C1 segment of cervical spinal cord (tissue), 14 donors: ENCODE data around the gene FLOT1.
"Not testable (repeated sequence)": the region's sequence is repeated elsewhere in the genome, so short reads cannot be mapped to it uniquely, and the experiment has no call there.

Experiments used
- DNase-seq, 14 donors: peaks; one replicate each; lab custom pipeline; 2025; lab: John Stamatoyannopoulos, UW

The FLOT1 gene

GRCh38 chr6:30747300-30747687 lies 4.8 kb upstream of the FLOT1 start:
- DNase-seq: no peak

GRCh38 chr6:30744054-30744805 lies 1.7 kb upstream of the FLOT1 start, which contains the start of gene IER3:
Gene IER3, minus strand, starts transcription at chr6:30744547. Its CDS starts 29 bp downstream, at chr6:30744518.
- peak in 12 of 14 donors; percentile 23 to 76 (median 57) for DNase-seq

GRCh38 chr6:30743099-30744053 lies 889 bp upstream of the FLOT1 start:
- peak in 2 of 14 donors; percentile 23 to 55 for DNase-seq

GRCh38 chr6:30741789-30742315 lies 635 bp downstream of the FLOT1 start:
- no peak for DNase-seq

GRCh38 chr6:30741063-30741779 lies 1.3 kb downstream of the FLOT1 start:
- DNase-seq: no peak

GRCh38 chr6:30740540-30740870 lies 2.0 kb downstream of the FLOT1 start:
- no peak for DNase-seq

GRCh38 chr6:30738532-30738931 lies 4.0 kb downstream of the FLOT1 start:
- no peak for DNase-seq

- no peak for DNase-seq
Measured at GRCh38 chr6:30735668-30736314, 6.7 kb downstream of the FLOT1 start.

- DNase-seq: no peak
Measured at GRCh38 chr6:30732237-30732943, 10.1 kb downstream of the FLOT1 start.

GRCh38 chr6:30730601-30731435 lies 11.7 kb downstream of the FLOT1 start:
- DNase-seq: peak in 5 of 14 donors; percentile 8 to 53 (median 19)

GRCh38 chr6:30727920-30728553 lies 14.4 kb downstream of the FLOT1 start:
- DNase-seq: no peak

- DNase-seq: no peak
Measured at GRCh38 chr6:30726506-30727413, 15.7 kb downstream of the FLOT1 start.

GRCh38 chr6:30725713-30726505 lies 16.6 kb downstream of the FLOT1 start:
- DNase-seq: no peak

GRCh38 chr6:30724906-30725667 lies 17.4 kb downstream of the FLOT1 start:
- DNase-seq: no peak

GRCh38 chr6:30723843-30724741 lies 18.4 kb downstream of the FLOT1 start:
- not testable (repeated sequence) for DNase-seq
